ENCODE measurements around the gene MYO3B. TPM values are rescaled to one million over a fixed set of nuclear protein-coding genes. Genes with fewer than 3 reads are reported as not detected.

Gene MYO3B
- polyA plus RNA-seq, 5 donors, result 2.3 to 3.8 (median 3.1) TPM

DNA sequence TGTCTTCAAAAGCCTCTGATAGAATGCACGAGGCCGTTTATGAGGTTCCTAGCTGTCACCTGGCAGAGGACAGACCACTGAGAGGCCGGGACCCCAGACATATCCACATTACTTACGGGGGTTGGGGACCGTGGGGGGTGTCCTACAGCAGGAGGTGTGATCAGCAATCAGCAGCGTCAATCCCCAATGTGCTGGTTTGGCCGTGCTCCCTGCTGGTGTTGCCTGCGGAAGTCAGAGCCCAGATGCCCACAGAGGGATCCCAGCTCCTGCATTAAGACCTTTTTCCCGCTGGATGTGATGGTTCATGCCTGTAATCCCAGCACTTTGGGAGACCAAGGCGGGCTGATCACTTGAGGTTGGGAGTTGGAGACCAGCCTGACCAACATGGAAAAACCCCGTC is 516.4 kb downstream of the MYO3B start:
- DNase-seq, result no peak

DNA sequence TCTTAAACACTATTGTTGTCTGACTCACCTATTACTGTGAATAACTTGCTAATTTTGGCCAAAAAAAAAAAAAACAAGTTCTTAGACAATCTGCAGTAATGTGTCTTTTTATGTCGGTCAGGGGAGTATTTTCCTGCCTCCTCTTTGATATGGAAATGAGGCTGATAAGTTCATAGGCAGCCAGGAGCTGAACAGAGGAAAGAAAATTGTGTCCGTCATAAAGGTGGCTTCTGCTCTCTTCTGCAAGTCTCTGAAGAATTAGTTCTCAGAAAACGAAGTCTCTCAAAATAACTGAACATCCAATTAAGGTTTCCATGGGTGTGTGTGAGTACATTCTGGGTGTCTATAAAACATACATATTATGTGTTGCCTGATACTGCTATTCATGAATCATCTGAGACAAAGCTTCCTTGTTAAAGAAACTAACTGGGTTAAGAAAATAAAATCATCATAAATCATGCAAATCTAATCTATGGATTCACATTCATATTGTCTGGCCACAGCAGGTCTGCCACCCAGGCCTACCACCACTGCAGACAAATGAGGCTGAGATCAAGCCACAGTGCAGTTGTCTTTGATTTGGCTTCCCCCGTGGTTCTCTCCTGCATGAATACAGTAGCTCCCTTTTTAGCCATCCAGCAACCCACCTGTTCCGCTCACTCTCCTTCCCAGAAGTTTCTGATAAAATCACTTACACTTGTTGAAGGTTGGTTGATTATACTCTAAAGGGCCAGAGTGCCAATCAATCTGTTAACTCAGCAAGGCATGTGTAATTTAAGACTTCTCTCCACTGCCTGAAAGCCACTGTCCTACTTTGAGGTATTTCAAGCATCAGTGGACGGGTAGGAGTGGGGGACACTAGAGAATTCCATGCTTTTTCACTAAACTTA is 517.8 kb downstream of the MYO3B start:
- DNase-seq, result no peak

DNA sequence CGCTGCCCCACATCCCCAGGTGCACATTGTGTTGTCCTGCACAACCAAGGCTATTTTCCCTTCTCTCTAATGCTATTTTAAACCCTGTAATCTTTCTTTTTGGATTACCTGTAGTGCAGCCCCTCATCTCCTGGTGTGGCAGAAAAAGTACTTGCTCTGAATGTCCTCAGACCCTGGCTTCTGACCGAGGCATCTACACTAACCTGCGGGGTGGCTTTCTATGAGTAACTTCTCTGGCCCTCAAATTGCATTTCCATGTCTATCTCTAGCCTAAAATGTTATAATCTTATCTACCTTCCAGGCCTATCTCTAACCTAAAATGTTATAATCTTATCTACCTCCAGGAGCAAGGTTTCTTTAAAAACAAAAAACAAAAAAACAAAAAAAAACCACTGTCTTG is 519.0 kb downstream of the MYO3B start:
- DNase-seq, result no peak

DNA sequence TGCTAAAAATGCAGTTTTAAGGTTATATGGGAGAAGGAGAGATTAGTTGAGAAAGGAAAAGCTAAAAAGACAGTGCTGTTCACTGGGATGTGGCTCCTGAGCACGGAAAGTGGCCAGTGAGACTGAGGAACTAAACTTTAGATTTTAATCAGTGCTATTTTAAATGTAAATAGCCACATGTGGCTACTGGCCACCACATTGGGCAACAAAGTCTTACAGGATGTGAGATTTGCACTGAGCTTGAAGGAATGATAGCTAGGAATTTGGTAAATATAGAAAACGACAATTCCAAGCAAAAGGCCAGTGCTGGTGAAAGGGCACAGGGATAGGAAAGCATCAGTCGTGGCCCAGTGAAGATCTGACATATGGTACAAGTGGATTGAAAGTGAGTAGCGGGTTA is 523.1 kb downstream of the MYO3B start:
- DNase-seq, result no peak

GRCh38 chr2:170703776-170704476 is 526.0 kb downstream of the MYO3B start:
- no peak for DNase-seq
